K562 (cell line): ENCODE data around the gene SEC23B. TPM values are rescaled to one million over a fixed set of nuclear protein-coding genes. Genes with fewer than 3 reads are reported as not detected.

Experiments used
- ATAC-seq: fragments of 200-7000 bp; cut with Tn5 transposase; 3 replicates; pipeline ENCODE4 v1.9.1; 2020; ENCODE audit warnings: moderate library complexity
- BruUV-seq: library from RNA; stranded (reverse); fragments of 400-500 nt; replicated peaks from 2 replicates; lab custom pipeline; 2021; lab: Mats Ljungman, UMichigan
- CTCF ChIA-PET: fragments of 300-600 bp; formaldehyde crosslinking; extraction: SDS; loops from one replicate; lab custom pipeline; 2021; ENCODE audit warnings: low intra/inter-chr PET ratio; lab: Yijun Ruan, JAX
- POLR2A ChIA-PET: fragments of 300-600, 350-650 bp; sonication (Branson Sonifier 250); formaldehyde crosslinking; extraction: SDS; loops from one replicate; lab custom pipeline; 2021; ENCODE audit warnings: antibody characterized with exemption, inconsistent platforms; lab: Yijun Ruan, JAX
- DNase-seq, 4 experiments: peaks; one replicate each; pipeline versions ENCODE4 v3.0.0 to v3.0.0-alpha.2; 2011 to 2018; ENCODE audit warnings: low spot score in 3 of 4, mixed read lengths in 3 of 4; ENCODE audit errors: extremely low read depth in 1 of 4
- FAIRE-seq: peaks from 2 replicates; lab custom pipeline; 2011; peaks lifted over from hg19 to GRCh38; lab: Jason Lieb, UNC
- H2AFZ ChIP-seq: 2 replicates; pipeline ENCODE4 v1.6.0; 2011; ENCODE audit warnings: low read depth, low read length, control low read depth, inconsistent platforms
- H3K27ac ChIP-seq: fragments of 200-600 bp; 3 replicates; pipeline ENCODE4 v1.8.0; 2011; ENCODE audit warnings: low read depth, mild to moderate bottlenecking, control low read depth, inconsistent platforms, low read length, moderate library complexity, mixed read lengths; ENCODE audit errors: extremely low read depth
- H3K27me3 ChIP-seq, 2 experiments: fragments of 300-600 bp in 1 of 2; 2 replicates in 1 of 2; 3 replicates in 1 of 2; pipeline versions ENCODE4 v1.6.0 to v1.8.0; 2011; ENCODE audit warnings: inconsistent platforms in 2 of 2, low read length in 2 of 2, mild to moderate bottlenecking in 1 of 2, mixed read lengths in 1 of 2, moderate library complexity in 1 of 2; ENCODE audit not compliant: control insufficient read depth in 2 of 2, insufficient read depth in 2 of 2
- H3K36me3 ChIP-seq: fragments of 300-600 bp; 3 replicates; pipeline ENCODE4 v1.8.0; 2011; ENCODE audit warnings: mild to moderate bottlenecking, low read length, inconsistent platforms; ENCODE audit not compliant: control insufficient read depth, insufficient read depth
- H3K4me1 ChIP-seq, 2 experiments: fragments of 200-600 bp in 1 of 2; replicated peaks in 1 of 2; 2 replicates in 1 of 2; 3 replicates in 1 of 2; pipeline versions ENCODE4 v1.5.1 to v1.8.0; 2011; ENCODE audit warnings: inconsistent platforms in 2 of 2, low read length in 2 of 2, mild to moderate bottlenecking in 1 of 2, mixed read lengths in 1 of 2, moderate library complexity in 1 of 2; ENCODE audit not compliant: control insufficient read depth in 2 of 2, insufficient read depth in 2 of 2
- H3K4me2 ChIP-seq: 2 replicates; pipeline ENCODE4 v1.6.1; 2011; ENCODE audit warnings: low read length, control low read depth, inconsistent platforms, mixed read lengths; ENCODE audit not compliant: insufficient read depth
- H3K4me3 ChIP-seq: fragments of 200-600 bp; sonication (generic), shearing (Covaris generic); 2 replicates; pipeline ENCODE4 v1.5.1; 2016; ENCODE audit warnings: control low read depth, inconsistent platforms
- H3K79me2 ChIP-seq: fragments of 200-600 bp; 3 replicates; pipeline ENCODE4 v1.8.0; 2011; ENCODE audit warnings: low read length, inconsistent platforms; ENCODE audit not compliant: control insufficient read depth, insufficient read depth
- H3K9ac ChIP-seq, 2 experiments: 2 replicates each; pipeline versions ENCODE4 v1.6.0 to v1.6.1; 2011; ENCODE audit warnings: low read depth in 2 of 2, low read length in 2 of 2, control low read depth in 1 of 2, inconsistent platforms in 1 of 2, mild to moderate bottlenecking in 1 of 2, mixed read lengths in 1 of 2; ENCODE audit not compliant: insufficient read depth in 1 of 2
- H3K9me1 ChIP-seq: one replicate; pipeline ENCODE4 v1.6.0; 2011; ENCODE audit warnings: inconsistent platforms, mild to moderate bottlenecking, low read length, moderate library complexity; ENCODE audit not compliant: control insufficient read depth, insufficient read depth
- H3K9me3 ChIP-seq: replicated peaks from 2 replicates; pipeline ENCODE4 v1.5.1; 2011; ENCODE audit warnings: low read depth, low read length, inconsistent platforms; ENCODE audit not compliant: control insufficient read depth, insufficient read depth
- H4K20me1 ChIP-seq: replicated peaks from 2 replicates; pipeline ENCODE4 v1.6.1; 2011; ENCODE audit warnings: low read length, inconsistent platforms, mixed read lengths; ENCODE audit not compliant: control insufficient read depth, insufficient read depth
- CCNT2 ChIP-seq: IDR thresholded peaks from 2 replicates; pipeline ENCODE4 v1.6.1; 2011; ENCODE audit warnings: borderline replicate concordance, low read depth, mild to moderate bottlenecking, moderate library complexity, mixed read lengths, low read length; ENCODE audit not compliant: insufficient read length; ENCODE audit errors: extremely low read depth
- CREM ChIP-seq: IDR thresholded peaks from 2 replicates; pipeline ENCODE4 v1.6.1; 2014; ENCODE audit warnings: antibody characterized with exemption, low read depth
- KHSRP ChIP-seq: fragments of 450-650 bp; IDR thresholded peaks from 2 replicates; pipeline ENCODE4 v1.6.1; 2017
- MEIS2 ChIP-seq: fragments of 450-650 bp; IDR thresholded peaks from 2 replicates; pipeline ENCODE4 v1.6.1; 2014; ENCODE audit warnings: mild to moderate bottlenecking; ENCODE audit not compliant: partially characterized antibody
- NR4A1 ChIP-seq, 2 experiments: fragments of 250-450 bp in 1 of 2; fragments of 450-650 bp in 1 of 2; sonication (Bioruptor Pico) in 1 of 2; IDR thresholded peaks; 2 replicates each; pipeline versions ENCODE4 v1.4.0 to v1.6.1; 2016 to 2020; ENCODE audit warnings: mild to moderate bottlenecking in 2 of 2, missing compliant biosample characterization in 1 of 2, missing genetic modification characterization in 1 of 2, moderate library complexity in 1 of 2
- RFX7 ChIP-seq: fragments of 250-450 bp; sonication (Bioruptor Pico); IDR thresholded peaks from 2 replicates; pipeline ENCODE4 v1.5.1; 2021; ENCODE audit warnings: mild to moderate bottlenecking
- ZNF239 ChIP-seq: fragments of 250-450 bp; sonication (Bioruptor Pico); IDR thresholded peaks from 2 replicates; pipeline ENCODE4 v1.4.0; 2020; ENCODE audit warnings: mild to moderate bottlenecking
- ZNF318 ChIP-seq, 2 experiments: fragments of 450-650 bp; IDR thresholded peaks; 2 replicates each; pipeline ENCODE4 v1.6.1; 2016; ENCODE audit warnings: mild to moderate bottlenecking in 2 of 2, borderline replicate concordance in 1 of 2, low read depth in 1 of 2, moderate library complexity in 1 of 2
- WGBS: fragments of 100-300 bp; shearing (Covaris generic); methylation state at CpG from one replicate; pipeline ENCODE4 v1.1.6; 2016; ENCODE audit warnings: low coverage, mixed read lengths; ENCODE audit not compliant: insufficient coverage; ENCODE audit errors: missing lambda C conversion rate; 5-methylcytosine and 5-hydroxymethylcytosine counted together
- in situ Hi-C: fragments of 300-500 bp; cut with MboI; formaldehyde crosslinking; loops from 4 replicates; pipeline ENCODE4 v1.15.0; 2018; ENCODE audit warnings: inconsistent platforms, mixed read lengths
- intact Hi-C: fragments of 100-400 bp; cut with micrococcal nuclease; formaldehyde crosslinking; loops from 2 replicates; pipeline ENCODE4 v1.14.2; 2022
- polyA plus RNA-seq, 8 experiments: library from polyadenylated mRNA; depleted of rRNA in 4 of 8; stranded (reverse) in 5 of 8; unstranded in 3 of 8; fragments of >200 nt; fragmentation: Nextera tagmentation in 2 of 8; fragmentation: Illumina TruSeq in 1 of 8; extraction: Ambion mirVana in 2 of 8; extraction: Trizol in 1 of 8; gene quantifications; 2 replicates each; pipeline versions ENCODE4 v1.2.1 to v1.2.3, GENCODE V29; 2011 to 2014; ENCODE audit warnings: inconsistent platforms in 1 of 8, missing spikeins in 1 of 8
- total RNA-seq, 7 experiments: library from RNA; depleted of rRNA in 6 of 7; stranded (reverse); fragments of >200 nt in 6 of 7; fragmentation: Illumina TruSeq in 2 of 7; extraction: Trizol in 2 of 7; gene quantifications; 2 replicates each; pipeline versions ENCODE4 v1.2.1 to v1.2.3, GENCODE V29; 2011 to 2021; ENCODE audit warnings: low replicate concordance in 1 of 7

Gene SEC23B
- total and polyA plus RNA-seq, 9 of the 15 experiments (the other 6 are each of a cell fraction or from before 2014, with no cell fraction given): 31.7 to 70.2 (median 38.5) TPM

DNA sequence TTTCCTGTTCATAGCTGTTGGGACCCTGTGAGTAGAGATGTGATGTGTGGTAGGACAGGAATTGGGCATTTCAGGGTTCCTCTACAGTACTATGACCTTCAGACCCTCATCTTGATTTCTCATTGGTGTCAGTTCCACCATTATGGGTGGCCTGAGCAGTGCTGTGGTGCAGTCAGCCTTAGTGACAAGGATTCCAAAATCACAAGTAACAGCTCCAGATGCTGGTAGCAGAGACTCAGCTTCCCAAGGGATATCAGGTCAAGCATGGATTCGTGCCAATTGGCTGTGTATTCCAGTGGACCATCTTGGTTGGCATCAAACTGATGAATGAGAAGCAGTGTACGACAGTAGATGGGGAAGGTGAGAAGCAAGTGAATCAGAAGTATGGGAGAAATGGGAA, 63.3 kb downstream of the SEC23B start:
- H3K4me1 ChIP-seq: no peaks in the 10 kb centered on the region; a peak in 3 of 5 replicates
- no peaks in the 10 kb centered on the region for H4K20me1 ChIP-seq
- H3K4me3 ChIP-seq: no peak overlapping the region
- DNase-seq: no peak
- H3K27me3 ChIP-seq: no peaks in the 10 kb centered on the region
- no peak for ATAC-seq
- no TSS peak for BruUV-seq
- H3K4me2 ChIP-seq: no peak overlapping the region
- H3K9me3 ChIP-seq: no peaks in the 10 kb centered on the region
- POLR2A ChIA-PET: interaction anchor here (0.6 to 2.4 kb wide), 2 partner anchors 11 to 17 kb away, joined by 5 to 9 read pairs; no protein-coding TSS in a partner anchor
- no peak overlapping the region for H3K27ac ChIP-seq
- in situ Hi-C loops (no loop called here), intact Hi-C loops (no loop called here)
- CTCF ChIA-PET: no interaction called here
- H3K9me1 ChIP-seq: no peaks in the 10 kb centered on the region
- H3K36me3 ChIP-seq: peaks cover 13% of the 10 kb centered on the region; the same call in 2 of the 3 replicates
- H2AFZ ChIP-seq: no peak overlapping the region
- H3K9ac ChIP-seq: no peak overlapping the region
- TF ChIP-seq RFX7 (no peak), CREM (no peak), NR4A1 (CRISPR knock-in tag; IDR thresholded peaks at IDR 0.05) (no peak), NR4A1 (tag; IDR thresholded peaks at IDR 0.05) (no peak), CCNT2 (no peak), KHSRP (no peak)
- peaks cover 24% of the 10 kb centered on the region for H3K79me2 ChIP-seq
- no peak for FAIRE-seq
- WGBS: 67% methylated on average over 2 of the region's 2 CpGs

- Histone ChIP-seq H3K4me3 (no peak overlapping the region), H3K27ac (no peak overlapping the region), H3K36me3 (peaks cover 13% of the 10 kb centered on the region; the same call in 2 of the 3 replicates), H3K9me3 (no peaks in the 10 kb centered on the region), H3K79me2 (peaks cover 20% of the 10 kb centered on the region), H2AFZ (no peak overlapping the region), H3K4me2 (no peak overlapping the region), H3K27me3 (no peaks in the 10 kb centered on the region), H3K4me1 (no peaks in the 10 kb centered on the region; a peak in 3 of 5 replicates), H3K9me1 (no peaks in the 10 kb centered on the region), H3K9ac (no peak overlapping the region), H4K20me1 (no peaks in the 10 kb centered on the region)
- ATAC-seq: no peak
- WGBS: 29% methylated on average over 2 of the region's 2 CpGs
- in situ Hi-C loops (no loop called here), intact Hi-C loops (no loop called here)
- no peak for FAIRE-seq
- DNase-seq: no peak
- no TSS peak for BruUV-seq
- POLR2A ChIA-PET: interaction anchor here (0.6 to 2.4 kb wide), 3 partner anchors 10 to 17 kb away, joined by 4 to 9 read pairs (median 5); no protein-coding TSS in a partner anchor
- CTCF ChIA-PET: no interaction called here
- TF ChIP-seq ZNF318 (IDR thresholded peaks at IDR 0.05; ENCODE audit: borderline replicate concordance in 1 of 2, low read depth in 1 of 2) (no peak), ZNF239 (no peak), MEIS2 (peak; percentile 61)
Measured at GRCh38 chr20:18571578-18571977, 63.8 kb downstream of the SEC23B start.
